Bone marrow (tissue), 2 donors: Measurements from ENCODE around the gene PHF21A.

Source experiments
- DNase-seq, 2 donors: peaks; one replicate each; lab custom pipeline; 2025; lab: John Stamatoyannopoulos, UW

Gene PHF21A

DNA sequence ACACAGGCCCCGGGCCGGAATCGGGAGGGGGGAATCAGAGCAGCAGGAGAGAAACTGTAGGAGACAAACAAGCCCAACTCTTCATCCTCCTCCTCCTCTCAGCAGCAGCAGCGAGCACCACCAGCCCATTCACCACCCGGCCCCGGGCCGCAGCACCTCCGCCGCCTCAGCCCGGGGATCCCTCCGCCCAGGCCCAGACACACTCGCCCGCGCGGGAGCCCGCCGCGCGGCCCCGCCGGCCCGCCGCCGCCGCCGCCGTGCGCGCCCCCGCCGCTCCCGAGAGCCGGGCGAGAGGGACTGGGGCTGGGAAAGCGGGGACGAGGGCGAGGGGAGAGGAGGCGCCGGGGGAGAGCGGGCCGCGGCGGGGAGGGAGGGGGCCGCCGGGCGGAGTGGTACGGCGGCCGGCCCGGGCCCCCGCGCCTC, at the start of gene PHF21A:
Gene PHF21A (minus strand): TSS at position 154 of the 423 bp plus-strand sequence. CDS start 37,235 bp downstream, outside the sequence.
- DNase-seq, result peak; percentile 75 to 79

DNA sequence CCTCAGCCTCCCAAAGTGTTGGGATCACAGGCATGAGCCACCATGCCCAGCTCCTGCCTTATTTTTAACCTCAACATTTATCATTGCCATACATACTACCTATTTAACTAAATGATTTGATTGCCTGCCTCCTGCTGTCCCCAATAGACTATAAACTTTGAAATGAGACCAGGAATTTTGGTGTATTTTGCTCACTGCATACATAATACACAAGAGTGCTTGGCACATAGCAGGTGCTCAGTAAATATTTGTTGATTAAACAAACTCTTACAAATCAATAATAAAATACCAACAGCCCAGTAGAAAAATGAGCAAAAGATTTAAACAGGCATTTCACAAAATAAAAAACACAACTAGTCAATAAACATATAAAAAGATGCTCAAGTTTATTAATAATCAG, 49.5 kb upstream of the PHF21A start:
- no peak for DNase-seq

DNA sequence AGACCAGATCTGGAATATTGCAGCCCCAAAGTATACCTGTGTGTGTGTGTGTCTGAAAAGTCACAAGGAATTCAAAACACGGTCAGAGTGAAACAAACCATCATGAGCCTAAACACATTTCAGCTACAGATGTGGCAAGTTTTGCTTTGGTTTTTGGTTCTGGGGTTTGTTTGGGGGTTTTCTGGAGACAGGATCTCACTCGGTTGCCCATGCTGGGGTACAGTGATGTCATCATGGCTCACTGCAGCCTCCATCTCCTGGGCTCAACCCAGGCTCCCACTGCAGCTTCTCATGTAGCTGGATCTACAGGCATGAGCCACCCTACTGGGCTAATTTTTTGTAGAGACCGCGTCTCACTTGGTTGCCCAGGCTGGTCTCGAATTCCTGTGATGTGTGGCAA, 41.4 kb upstream of the PHF21A start:
- DNase-seq, result no peak

DNA sequence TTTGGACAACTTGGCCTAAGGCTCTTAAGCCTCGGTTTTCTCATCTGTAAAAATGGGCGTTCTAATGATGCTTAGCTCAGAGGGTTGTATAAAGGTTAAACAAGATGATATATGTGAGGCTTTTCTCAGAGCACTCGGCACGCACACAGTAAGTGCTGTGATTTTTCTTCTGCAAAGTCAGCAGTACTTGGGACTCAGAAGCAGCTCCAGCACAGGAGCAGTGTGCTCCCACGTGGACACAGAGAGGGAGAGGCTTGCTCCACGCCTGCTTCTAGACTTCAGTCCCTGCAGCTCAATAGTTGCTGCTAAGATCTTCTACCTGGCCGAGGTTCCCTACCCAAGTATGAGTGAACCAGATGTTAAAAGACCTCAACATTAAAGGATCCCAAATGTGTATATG, 39.9 kb upstream of the PHF21A start:
- DNase-seq, result no peak

GRCh38 chr11:46160100-46160499, 38.8 kb upstream of the PHF21A start:
- no peak for DNase-seq

GRCh38 chr11:46159680-46160079, 38.4 kb upstream of the PHF21A start:
- no peak for DNase-seq

DNA sequence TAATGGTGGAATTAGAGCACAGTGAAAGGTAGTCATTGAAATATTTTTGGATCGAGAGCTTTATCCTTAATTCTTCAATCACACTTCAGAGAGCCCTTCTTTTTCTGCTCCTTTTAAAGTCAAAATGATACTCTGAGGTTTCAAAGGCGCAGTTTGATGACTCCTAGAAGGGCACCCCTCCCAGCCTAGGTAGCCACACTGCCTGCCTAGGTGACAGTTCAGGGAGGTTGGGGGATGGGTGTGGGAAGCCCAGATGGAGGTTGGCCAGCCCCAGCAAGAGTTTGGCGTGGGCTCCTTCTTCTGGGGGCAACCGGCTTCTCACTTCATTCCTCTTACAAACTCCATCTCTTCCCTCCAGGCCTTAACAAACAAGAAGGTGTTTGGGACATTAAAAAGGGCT, 28.6 kb upstream of the PHF21A start:
- no peak for DNase-seq

DNA sequence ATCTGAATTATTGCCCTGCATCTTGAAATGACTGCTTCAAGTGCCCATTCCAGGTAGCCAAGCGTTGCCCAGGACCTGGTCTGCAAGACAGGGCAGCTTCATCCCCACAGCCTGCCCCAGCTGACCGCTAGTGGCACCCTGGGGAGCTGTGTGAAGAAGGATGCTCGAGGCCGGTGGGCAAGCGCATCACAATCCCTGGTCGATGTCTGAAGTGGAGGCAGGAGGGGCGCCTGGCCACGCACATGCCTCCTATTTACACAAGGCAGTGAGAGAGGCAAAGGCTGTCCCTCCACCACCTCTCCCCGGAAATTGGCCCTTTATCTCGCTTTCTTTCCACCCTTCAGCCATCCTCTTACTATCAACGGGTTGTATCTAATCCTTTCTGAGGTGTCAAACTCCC, 28.1 kb upstream of the PHF21A start:
- DNase-seq, result no peak

- DNase-seq, result no peak
These were observed 23.5 kb upstream of the PHF21A start for GRCh38 chr11:46144741-46145140.

- no peak for DNase-seq
These were observed 22.0 kb upstream of the PHF21A start for GRCh38 chr11:46143049-46143806.

GRCh38 chr11:46142561-46142960, 21.3 kb upstream of the PHF21A start:
- DNase-seq, result no peak

GRCh38 chr11:46141597-46141996, 20.3 kb upstream of the PHF21A start:
- DNase-seq, result no peak

- no peak for DNase-seq
These were observed 13.3 kb upstream of the PHF21A start for GRCh38 chr11:46134540-46134939.

DNA sequence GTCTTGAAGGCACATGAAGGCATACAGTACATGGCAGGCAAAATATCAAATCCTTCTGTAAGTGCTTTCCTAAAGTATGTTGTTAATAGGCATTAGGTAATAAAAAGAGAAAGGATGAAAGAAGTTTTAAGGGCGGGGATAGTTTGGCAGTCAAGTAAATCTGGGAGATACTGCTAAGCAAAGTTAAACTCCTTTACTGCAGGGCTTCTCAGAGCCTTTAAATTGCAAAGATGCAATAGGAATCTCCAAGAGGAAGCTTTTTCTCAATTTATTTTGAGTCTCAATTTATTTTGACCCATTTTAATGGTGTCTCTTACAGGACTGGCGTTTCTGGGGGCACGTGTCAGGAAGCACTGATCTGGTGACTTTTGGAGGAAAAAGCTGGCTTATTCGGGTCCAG, 12.8 kb upstream of the PHF21A start:
- no peak for DNase-seq

DNA sequence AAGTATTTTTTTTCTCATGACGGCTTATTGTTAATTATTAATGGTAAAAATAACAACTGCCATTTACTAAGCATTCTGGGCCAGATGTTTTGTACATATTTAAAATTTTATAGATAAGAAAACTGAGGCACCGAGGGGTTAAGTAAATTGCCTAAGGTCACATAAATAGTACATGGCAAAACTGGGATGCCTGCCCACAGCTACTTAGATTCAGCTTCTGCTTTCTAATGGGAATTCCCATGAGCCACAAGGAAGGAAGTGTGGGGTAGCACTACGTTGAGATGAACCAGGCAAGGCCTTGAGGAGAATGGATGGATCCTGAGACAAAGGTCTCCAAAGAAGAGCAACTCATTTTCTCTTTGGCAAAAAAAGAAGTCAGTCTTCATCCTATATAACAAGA, 11.9 kb upstream of the PHF21A start:
- DNase-seq, result no peak

DNA sequence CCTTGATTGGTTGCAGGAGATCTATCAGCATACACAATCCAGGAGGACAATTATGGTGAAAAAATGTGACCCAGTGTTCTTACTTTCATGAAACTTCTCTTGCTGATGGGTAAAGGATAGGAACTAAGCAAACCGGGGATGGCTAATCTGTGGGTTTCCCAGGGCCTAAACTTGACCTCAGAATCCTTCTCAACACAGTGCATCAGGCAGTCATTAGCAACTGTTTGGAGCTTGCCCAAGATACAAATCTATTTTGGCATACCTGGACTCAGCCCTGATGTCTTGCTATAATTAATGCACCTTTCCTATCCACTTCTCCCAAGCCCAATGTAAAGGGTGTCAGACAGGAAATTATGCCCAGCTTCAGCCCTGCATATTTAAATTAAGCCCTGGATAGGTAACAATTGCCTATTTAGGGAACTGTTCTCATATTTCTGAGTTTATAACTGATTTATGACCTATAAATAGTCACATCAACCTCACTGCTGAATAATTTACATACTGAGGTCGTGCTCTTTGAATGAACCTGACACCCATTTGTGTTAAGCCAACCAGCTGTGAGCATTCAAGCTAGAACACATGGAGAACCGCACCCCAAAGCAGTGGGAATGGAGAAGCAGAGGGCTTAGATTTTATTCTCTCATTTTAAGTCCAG, 9.2 kb upstream of the PHF21A start:
- DNase-seq, result no peak

DNA sequence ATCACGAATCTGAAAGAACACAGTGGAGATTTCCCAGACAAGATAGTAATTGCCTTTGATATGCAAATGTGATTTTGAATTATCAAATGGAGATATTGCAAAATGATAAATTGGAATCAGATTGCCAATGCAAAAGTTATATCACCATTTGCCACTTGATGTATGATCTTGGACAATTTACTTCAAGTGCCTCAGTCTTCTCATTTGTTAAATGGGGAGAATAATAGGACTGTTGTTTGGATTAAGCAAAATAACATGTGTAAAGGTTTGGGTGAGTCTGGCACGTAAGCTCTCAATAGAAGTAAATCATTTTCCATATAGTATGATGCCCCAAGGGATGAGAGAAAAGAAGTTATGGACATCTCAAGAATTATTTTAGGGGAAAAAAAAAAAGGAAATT, 7.9 kb upstream of the PHF21A start:
- DNase-seq, result no peak

GRCh38 chr11:46127150-46127638, 5.9 kb upstream of the PHF21A start:
- peak; percentile 20 to 74 for DNase-seq

- no peak for DNase-seq
These were observed 4.0 kb upstream of the PHF21A start for GRCh38 chr11:46125284-46125683.

DNA sequence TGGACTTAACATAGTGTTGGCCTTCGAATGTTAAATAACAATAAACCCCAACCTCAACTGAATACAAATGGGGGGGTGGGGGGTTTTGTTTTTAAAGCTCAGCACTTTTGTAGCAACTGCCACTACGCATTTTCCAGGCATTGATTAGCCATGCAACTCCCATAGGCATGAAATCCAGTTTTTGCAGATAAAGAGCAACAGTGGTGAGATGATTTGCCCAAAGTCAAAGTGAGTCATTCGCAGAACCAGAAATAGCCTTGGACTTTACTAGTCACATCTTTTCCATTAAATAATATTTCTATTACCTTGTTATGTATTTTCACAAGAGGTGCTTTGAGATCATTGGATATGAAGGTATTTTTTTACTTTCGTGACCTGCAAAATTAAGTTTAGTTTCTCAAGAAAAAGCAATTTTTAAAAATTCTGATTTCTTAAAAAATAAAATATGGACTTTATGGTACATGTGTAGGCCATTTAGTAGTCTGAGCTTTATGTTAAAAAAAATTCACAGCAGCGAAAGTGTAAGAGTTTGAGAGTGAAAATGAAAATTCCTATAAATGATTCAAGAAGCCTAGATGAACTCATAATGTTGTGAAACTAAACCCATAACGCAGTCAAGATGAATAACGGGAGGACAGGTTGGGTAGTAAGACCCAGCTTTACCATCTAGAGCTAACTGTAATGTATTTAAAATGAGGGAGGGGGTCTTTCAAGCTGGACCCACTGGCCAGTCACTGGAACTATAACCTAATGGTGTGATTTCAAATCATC, 1.9 kb upstream of the PHF21A start:
- no peak for DNase-seq

DNA sequence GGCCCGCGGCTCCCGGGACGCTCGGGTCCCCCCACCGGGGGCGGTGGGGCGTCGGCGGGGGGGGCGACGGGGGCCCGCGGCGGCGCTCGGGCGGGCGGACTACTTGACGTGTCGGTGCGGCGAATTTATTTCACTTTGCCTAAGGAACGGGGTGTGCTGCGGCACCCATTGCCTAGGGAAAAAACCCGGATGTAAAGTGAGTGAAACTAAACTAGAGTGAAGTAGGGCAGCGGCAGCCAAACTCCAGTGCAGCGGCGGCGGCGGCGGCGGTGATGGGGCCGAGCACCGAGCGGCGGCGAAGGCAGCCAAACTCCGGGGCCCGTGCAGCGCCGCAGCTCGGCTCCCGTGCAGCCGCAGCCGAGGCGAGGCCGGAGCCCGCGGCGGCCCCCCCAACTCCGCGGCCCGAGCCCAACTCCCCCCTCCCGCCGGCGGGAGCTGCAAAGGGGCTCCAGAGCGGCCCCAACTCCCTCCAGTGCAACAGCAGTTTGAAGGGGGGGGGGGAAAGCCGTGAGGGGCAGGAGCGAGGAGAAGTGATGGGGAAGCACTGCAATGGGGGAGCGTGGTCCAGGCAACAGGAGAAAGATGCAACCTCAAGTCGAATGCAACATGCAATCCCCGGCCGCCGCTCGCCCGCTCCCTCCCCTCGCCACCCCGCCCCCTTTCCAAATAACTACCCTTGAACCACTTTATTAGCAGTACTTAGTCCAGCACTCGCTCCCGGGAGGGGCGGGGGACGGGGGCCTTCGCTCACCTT, 647 bp upstream of the PHF21A start:
- peak; percentile 64 to 75 for DNase-seq
